MM.1S (cell line): ENCODE results near the gene CDKN2A.

Source experiments
- DNase-seq: peaks from one replicate; pipeline ENCODE4 v3.0.0-alpha.2; 2015
- H2AFZ ChIP-seq: fragments of 300-600 bp; sonication (generic); 2 replicates; pipeline ENCODE4 v1.6.0; 2016; ENCODE audit warnings: antibody characterized with exemption, low read length
- H3F3A ChIP-seq: fragments of 300-600 bp; sonication (generic); 2 replicates; pipeline ENCODE4 v1.6.1; 2016; ENCODE audit warnings: mild to moderate bottlenecking, antibody characterized with exemption, low read length, moderate library complexity, mixed read lengths; ENCODE audit not compliant: insufficient read depth
- H3K27ac ChIP-seq: fragments of 300-600 bp; sonication (generic); 2 replicates; pipeline ENCODE4 v1.5.1; 2016; ENCODE audit warnings: mild to moderate bottlenecking, low read length
- H3K27me3 ChIP-seq: fragments of 300-600 bp; sonication (generic); replicated peaks from 2 replicates; pipeline ENCODE4 v1.6.0; 2016; ENCODE audit warnings: low read length; ENCODE audit not compliant: insufficient read depth
- H3K36me3 ChIP-seq: fragments of 300-600 bp; sonication (generic); replicated peaks from 2 replicates; pipeline ENCODE4 v1.6.1; 2016; ENCODE audit warnings: mild to moderate bottlenecking, low read length, mixed read lengths; ENCODE audit not compliant: insufficient read depth
- H3K4me1 ChIP-seq: fragments of 300-600 bp; sonication (generic); 2 replicates; pipeline ENCODE4 v1.6.1; 2016; ENCODE audit warnings: low read length, mixed read lengths
- H3K4me2 ChIP-seq: fragments of 300-600 bp; sonication (generic); 2 replicates; pipeline ENCODE4 v1.6.0; 2016; ENCODE audit warnings: low read depth, low read length
- H3K4me3 ChIP-seq: fragments of 300-600 bp; sonication (generic); 2 replicates; pipeline ENCODE4 v1.5.1; 2016; ENCODE audit warnings: low read length, mixed read lengths
- H3K79me2 ChIP-seq: fragments of 300-600 bp; sonication (generic); 2 replicates; pipeline ENCODE4 v1.6.1; 2016; ENCODE audit warnings: mixed run types, low read length, mixed read lengths
- H3K9ac ChIP-seq: fragments of 300-600 bp; sonication (generic); 2 replicates; pipeline ENCODE4 v1.6.1; 2016; ENCODE audit warnings: low read length, mixed read lengths
- H3K9me2 ChIP-seq: fragments of 300-600 bp; sonication (generic); replicated peaks from 2 replicates; pipeline ENCODE4 v1.6.1; 2016; ENCODE audit warnings: mild to moderate bottlenecking, low read length, mixed read lengths; ENCODE audit not compliant: insufficient read depth
- H3K9me3 ChIP-seq: fragments of 300-600 bp; sonication (generic); replicated peaks from 2 replicates; pipeline ENCODE4 v1.6.1; 2016; ENCODE audit warnings: mild to moderate bottlenecking, low read length, mixed read lengths; ENCODE audit not compliant: insufficient read depth
- H4K20me1 ChIP-seq: fragments of 300-600 bp; sonication (generic); 2 replicates; pipeline ENCODE4 v1.6.1; 2016; ENCODE audit warnings: mild to moderate bottlenecking, low read length, moderate library complexity, mixed read lengths; ENCODE audit not compliant: insufficient read depth
- EZH2 ChIP-seq: fragments of 300-600 bp; sonication (generic); optimal IDR thresholded peaks from 2 replicates; pipeline ENCODE3; 2017; ENCODE audit warnings: low read depth, mild to moderate bottlenecking, antibody characterized with exemption, low read length, mixed read lengths
- EZH2phosphoT487 ChIP-seq: fragments of 300-600 bp; sonication (generic); IDR thresholded peaks from 2 replicates; pipeline ENCODE4 v1.6.1; 2018; ENCODE audit warnings: antibody characterized with exemption, low read length
- TF ChIP-seq, protein P1 (sequence below): fragments of 300-600 bp; sonication (generic); IDR thresholded peaks from 2 replicates; pipeline ENCODE4 v1.5.1; 2016; ENCODE audit warnings: antibody characterized with exemption, low read length, mixed read lengths

Gene CDKN2A

DNA sequence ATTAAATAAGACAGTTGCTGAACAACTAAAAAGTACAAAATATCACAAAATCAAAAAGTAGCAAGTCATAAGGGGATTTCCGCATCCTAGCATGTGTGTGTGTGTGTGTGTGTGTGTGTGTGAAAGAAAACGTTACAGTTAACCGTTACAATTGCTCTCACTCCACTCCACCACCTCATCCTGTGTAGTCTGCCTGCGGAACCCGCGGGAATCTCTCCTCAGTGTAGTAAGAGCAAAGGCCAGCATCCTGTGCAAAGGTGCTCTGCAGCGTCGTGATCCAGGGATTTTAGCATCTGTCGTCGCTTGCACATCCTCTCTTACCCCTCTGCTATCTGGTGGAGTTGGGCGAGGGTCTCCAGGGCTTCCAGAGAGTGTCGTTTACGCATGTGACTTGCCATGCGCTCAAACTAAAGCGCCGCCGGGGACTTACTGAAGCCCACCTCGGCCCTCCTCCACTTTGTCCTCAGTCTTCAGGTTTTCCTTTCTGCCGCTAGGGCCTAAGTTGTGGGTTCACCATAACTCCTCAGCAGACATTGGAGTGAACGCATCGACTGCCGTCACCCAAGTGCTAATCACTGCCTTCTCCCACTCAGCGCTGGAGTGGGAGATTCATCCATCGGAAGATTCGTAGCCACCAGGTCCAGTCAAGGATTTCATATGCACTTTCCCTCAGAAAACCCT lies 11.0 kb upstream of the CDKN2A start:
- no peaks in the 10 kb centered on the region for H3K4me1 ChIP-seq
- no peaks in the 10 kb centered on the region for H3F3A ChIP-seq
- H3K9me2 ChIP-seq, result no peaks in the 10 kb centered on the region
- no peaks in the 10 kb centered on the region for H3K9me3 ChIP-seq
- no peak overlapping the region for H3K4me2 ChIP-seq
- H4K20me1 ChIP-seq, result no peaks in the 10 kb centered on the region
- no peak overlapping the region for H3K4me3 ChIP-seq
- TF ChIP-seq, protein P1, sequence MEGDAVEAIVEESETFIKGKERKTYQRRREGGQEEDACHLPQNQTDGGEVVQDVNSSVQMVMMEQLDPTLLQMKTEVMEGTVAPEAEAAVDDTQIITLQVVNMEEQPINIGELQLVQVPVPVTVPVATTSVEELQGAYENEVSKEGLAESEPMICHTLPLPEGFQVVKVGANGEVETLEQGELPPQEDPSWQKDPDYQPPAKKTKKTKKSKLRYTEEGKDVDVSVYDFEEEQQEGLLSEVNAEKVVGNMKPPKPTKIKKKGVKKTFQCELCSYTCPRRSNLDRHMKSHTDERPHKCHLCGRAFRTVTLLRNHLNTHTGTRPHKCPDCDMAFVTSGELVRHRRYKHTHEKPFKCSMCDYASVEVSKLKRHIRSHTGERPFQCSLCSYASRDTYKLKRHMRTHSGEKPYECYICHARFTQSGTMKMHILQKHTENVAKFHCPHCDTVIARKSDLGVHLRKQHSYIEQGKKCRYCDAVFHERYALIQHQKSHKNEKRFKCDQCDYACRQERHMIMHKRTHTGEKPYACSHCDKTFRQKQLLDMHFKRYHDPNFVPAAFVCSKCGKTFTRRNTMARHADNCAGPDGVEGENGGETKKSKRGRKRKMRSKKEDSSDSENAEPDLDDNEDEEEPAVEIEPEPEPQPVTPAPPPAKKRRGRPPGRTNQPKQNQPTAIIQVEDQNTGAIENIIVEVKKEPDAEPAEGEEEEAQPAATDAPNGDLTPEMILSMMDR, result no peak
- no peak for TF ChIP-seq EZH2phosphoT487
- TF ChIP-seq EZH2, result no peak
- H3K9ac ChIP-seq, result no peak overlapping the region
- no peak for DNase-seq
- no peak overlapping the region for H2AFZ ChIP-seq
- H3K27ac ChIP-seq, result no peak overlapping the region
- H3K36me3 ChIP-seq, result no peaks in the 10 kb centered on the region
- H3K79me2 ChIP-seq, result no peaks in the 10 kb centered on the region
- H3K27me3 ChIP-seq, result no peaks in the 10 kb centered on the region

GRCh38 chr9:22002038-22002437 lies 7.8 kb upstream of the CDKN2A start:
- DNase-seq, result no peak
- no peaks in the 10 kb centered on the region for H3K79me2 ChIP-seq

GRCh38 chr9:21998026-21998425 lies 3.8 kb upstream of the CDKN2A start:
- Histone ChIP-seq H3K27me3 (no peaks in the 10 kb centered on the region), H3K27ac (no peak overlapping the region), H3K4me2 (no peak overlapping the region), H4K20me1 (no peaks in the 10 kb centered on the region), H3K4me1 (no peaks in the 10 kb centered on the region), H3F3A (no peaks in the 10 kb centered on the region), H3K4me3 (no peak overlapping the region), H3K9me2 (no peaks in the 10 kb centered on the region), H3K36me3 (no peaks in the 10 kb centered on the region), H3K9ac (no peak overlapping the region), H2AFZ (no peak overlapping the region), H3K9me3 (no peaks in the 10 kb centered on the region), H3K79me2 (no peaks in the 10 kb centered on the region)
- no peak for DNase-seq
- TF ChIP-seq, protein P1, result no peak

More at GRCh38 chr9:22002038-22002437, 7.8 kb upstream of the CDKN2A start:
- Histone ChIP-seq H3F3A (no peaks in the 10 kb centered on the region), H3K27me3 (no peaks in the 10 kb centered on the region), H4K20me1 (no peaks in the 10 kb centered on the region), H3K9me3 (no peaks in the 10 kb centered on the region), H3K9me2 (no peaks in the 10 kb centered on the region), H3K4me3 (no peak overlapping the region), H3K4me2 (no peak overlapping the region), H3K27ac (no peak overlapping the region), H3K9ac (no peak overlapping the region), H3K4me1 (no peaks in the 10 kb centered on the region), H2AFZ (no peak overlapping the region), H3K36me3 (no peaks in the 10 kb centered on the region)
- TF ChIP-seq EZH2 (no peak), EZH2phosphoT487 (no peak)
- TF ChIP-seq, protein P1, result no peak
